Panc1 (cell line): ENCODE measurements around the gene SELENOI. TPM values are rescaled to one million over a fixed set of nuclear protein-coding genes. Genes with fewer than 3 reads are reported as not detected.

Experiments
- ATAC-seq: fragments of 200-7000 bp; cut with Tn5 transposase; 2 replicates; pipeline ENCODE4 v1.9.1; 2020; ENCODE audit warnings: mild to moderate bottlenecking, moderate library complexity
- BruUV-seq: library from RNA; stranded (reverse); fragments of 400-500 nt; replicated peaks from 2 replicates; lab custom pipeline; 2021; lab: Mats Ljungman, UMichigan
- CTCF ChIA-PET: fragments of 300-600 bp; sonication (Branson Sonifier 250); formaldehyde crosslinking; loops from one replicate; lab custom pipeline; 2022; ENCODE audit warnings: antibody characterized with exemption; lab: Charles Lee
- POLR2A ChIA-PET: fragments of 300-600 bp; sonication (Branson Sonifier 250); formaldehyde crosslinking; loops from one replicate; lab custom pipeline; 2022; ENCODE audit warnings: antibody characterized with exemption; lab: Charles Lee
- DNase-seq: peaks from one replicate; pipeline ENCODE4 v3.0.0-alpha.2; 2010; ENCODE audit warnings: low read depth, low spot score
- H3K27ac ChIP-seq: 2 replicates; pipeline ENCODE4 v1.5.1; 2011; ENCODE audit warnings: mild to moderate bottlenecking, low read length, inconsistent platforms
- H3K27me3 ChIP-seq: fragments of 200-500 bp; sonication (Bioruptor generic); 2 replicates; pipeline ENCODE4 v1.6.0; 2014; ENCODE audit warnings: low read length, inconsistent platforms; ENCODE audit not compliant: control insufficient read depth, insufficient read depth
- H3K36me3 ChIP-seq: fragments of 200-500 bp; sonication (Bioruptor generic); 2 replicates; pipeline ENCODE4 v1.5.1; 2014; ENCODE audit warnings: inconsistent platforms, mild to moderate bottlenecking, low read length, moderate library complexity; ENCODE audit not compliant: control insufficient read depth, insufficient read depth
- H3K4me1 ChIP-seq: 2 replicates; pipeline ENCODE4 v1.5.1; 2011; ENCODE audit warnings: inconsistent platforms, mild to moderate bottlenecking, low read length, moderate library complexity; ENCODE audit not compliant: control insufficient read depth, insufficient read depth
- H3K4me3 ChIP-seq, 2 experiments: 2 replicates each; pipeline ENCODE4 v1.5.1; 2011 to 2012; ENCODE audit warnings: low read depth in 2 of 2, low read length in 2 of 2, mild to moderate bottlenecking in 2 of 2, inconsistent platforms in 1 of 2, moderate library complexity in 1 of 2
- H3K9me3 ChIP-seq: fragments of 200-500 bp; sonication (Bioruptor generic); 2 replicates; pipeline ENCODE4 v1.5.1; 2014; ENCODE audit warnings: low read depth, mild to moderate bottlenecking, inconsistent platforms, low read length, moderate library complexity; ENCODE audit not compliant: control insufficient read depth, insufficient read depth
- CTCF ChIP-seq: fragments of 450-650 bp; IDR thresholded peaks from 2 replicates; pipeline ENCODE4 v1.5.1; 2017; ENCODE audit warnings: mild to moderate bottlenecking
- POLR2AphosphoS5 ChIP-seq: IDR thresholded peaks from 2 replicates; pipeline ENCODE4 v1.6.1; 2012; ENCODE audit warnings: mild to moderate bottlenecking, low read depth, low read length, moderate library complexity
- REST ChIP-seq, 2 experiments: IDR thresholded peaks; 2 replicates each; pipeline ENCODE4 v1.6.1; 2011 to 2012; ENCODE audit warnings: low read depth in 2 of 2, control low read depth in 1 of 2, low read length in 1 of 2, mild to moderate bottlenecking in 1 of 2, moderate library complexity in 1 of 2; ENCODE audit not compliant: insufficient read depth in 1 of 2
- SIN3A ChIP-seq: IDR thresholded peaks from 2 replicates; pipeline ENCODE4 v1.6.1; 2012; ENCODE audit warnings: low read depth, mild to moderate bottlenecking, low read length, moderate library complexity, borderline replicate concordance; ENCODE audit not compliant: insufficient read depth
- TCF7L2 ChIP-seq: IDR thresholded peaks from 2 replicates; pipeline ENCODE4 v1.6.1; 2011; ENCODE audit warnings: mild to moderate bottlenecking, low read depth, low read length, inconsistent platforms
- in situ Hi-C: cut with HindIII; loops from 2 replicates; pipeline ENCODE4 v1.10.0; 2016; ENCODE audit warnings: low sequenced_read_pairs, low pct_unique_long_range_greater_than_20kb
- intact Hi-C: fragments of 100-400 bp; cut with micrococcal nuclease; formaldehyde crosslinking; loops from one replicate; pipeline ENCODE4 v1.10.0; 2022; ENCODE audit not compliant: unreplicated experiment
- total RNA-seq: library from RNA; stranded (reverse); gene quantifications from one replicate; pipeline ENCODE4 v1.2.1, GENCODE V29; 2021; ENCODE audit not compliant: unreplicated experiment

SELENOI gene
- total RNA-seq, 1 experiment from 2014 or later, result 28.5 TPM

DNA sequence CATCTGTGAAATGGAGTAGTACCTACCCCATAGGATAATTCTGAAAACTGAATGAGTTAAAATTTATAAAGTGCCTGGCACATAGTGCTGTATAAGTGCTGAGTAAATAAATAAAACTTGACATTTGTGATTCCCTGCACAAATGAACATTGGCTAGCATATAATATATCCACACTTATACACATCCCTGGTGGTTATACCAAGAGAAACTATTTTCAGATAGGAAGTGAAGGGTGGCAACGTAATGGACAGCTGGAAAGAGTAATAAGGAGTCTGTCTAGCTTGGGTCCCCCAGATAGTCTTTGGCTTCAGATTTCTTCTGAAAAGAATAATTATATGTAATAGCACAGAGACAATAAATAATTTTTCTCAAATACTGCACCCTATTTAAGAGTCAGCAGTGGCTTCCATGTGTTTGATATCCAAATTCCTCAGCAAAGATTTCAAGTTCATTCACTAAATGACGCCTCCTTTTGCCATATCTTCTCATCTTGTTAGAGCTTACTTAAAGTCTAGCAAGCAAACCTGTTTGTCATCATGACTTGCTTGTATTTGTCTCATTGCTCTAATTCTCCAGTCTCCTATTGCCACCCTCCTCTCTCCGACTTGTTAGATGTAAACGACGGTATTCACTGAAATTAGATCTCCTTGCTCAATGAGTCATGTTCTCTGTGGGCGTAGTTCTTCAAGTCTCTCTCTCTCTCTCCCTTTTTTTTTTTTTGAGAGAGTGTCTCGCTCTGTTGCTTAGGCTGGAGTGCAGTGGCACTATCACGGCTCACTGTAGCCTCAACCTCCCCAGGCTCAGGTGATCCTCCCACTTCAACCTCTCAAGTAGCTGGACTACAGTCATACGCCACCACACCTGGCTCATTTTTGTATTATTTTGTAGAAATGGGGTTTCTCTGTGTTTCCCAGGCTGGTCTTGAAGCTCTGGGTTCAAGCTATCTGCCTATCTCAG, 9.4 kb downstream of the SELENOI start:
- POLR2A ChIA-PET, result interaction anchor here (0.7 kb wide), 1 partner anchor 13 kb away, joined by 3 read pairs; no protein-coding TSS in a partner anchor
- DNase-seq (no peak), ATAC-seq (no peak)
- CTCF ChIA-PET, result interaction anchor here (0.6 kb wide), 1 partner anchor 586 kb away, joined by 6 read pairs; no protein-coding TSS in a partner anchor
- Histone ChIP-seq H3K4me1 (no peaks in the 10 kb centered on the region), H3K27ac (no peak overlapping the region), H3K27me3 (no peaks in the 10 kb centered on the region), H3K9me3 (no peaks in the 10 kb centered on the region), H3K36me3 (no peaks in the 10 kb centered on the region), H3K4me3 (no peak overlapping the region)
- in situ Hi-C loops, result no loop called here
- no TSS peak for BruUV-seq
- TF ChIP-seq SIN3A (no peak), TCF7L2 (no peak), CTCF (no peak), REST (IDR thresholded peaks at IDR 0.05; ENCODE audit: insufficient read depth in 1 of 2, low read depth in 2 of 2, low read length in 1 of 2) (no peak), POLR2AphosphoS5 (no peak)
- intact Hi-C loops, result no loop called here

GRCh38 chr2:26356111-26356510, 10.2 kb downstream of the SELENOI start:
- ChIA-PET CTCF (no interaction called here), POLR2A (no interaction called here)
- Histone ChIP-seq H3K9me3 (no peaks in the 10 kb centered on the region), H3K27ac (no peak overlapping the region), H3K4me1 (no peaks in the 10 kb centered on the region), H3K4me3 (no peak overlapping the region), H3K36me3 (no peaks in the 10 kb centered on the region), H3K27me3 (no peaks in the 10 kb centered on the region)
- BruUV-seq, result no TSS peak
- no peak for DNase-seq
- ATAC-seq, result no peak
- in situ Hi-C loops, result no loop called here
- TF ChIP-seq REST (IDR thresholded peaks at IDR 0.05; ENCODE audit: insufficient read depth in 1 of 2, low read depth in 2 of 2, low read length in 1 of 2) (no peak), SIN3A (no peak), POLR2AphosphoS5 (no peak), TCF7L2 (no peak), CTCF (no peak)
- intact Hi-C loops, result no loop called here
